DMS79 (cell line): ENCODE data around the gene MALRD1.

Source experiments
- DNase-seq: peaks from one replicate; lab custom pipeline; 2025; lab: John Stamatoyannopoulos, UW

The MALRD1 gene

GRCh38 chr10:19226025-19226424 is 177.4 kb downstream of the MALRD1 start:
- DNase-seq = no peak

GRCh38 chr10:19231034-19231433 is 182.4 kb downstream of the MALRD1 start:
- DNase-seq = no peak

- no peak for DNase-seq
Measured at GRCh38 chr10:19245889-19246752, 197.5 kb downstream of the MALRD1 start.

- DNase-seq = no peak
Measured at GRCh38 chr10:19247843-19248242, 199.2 kb downstream of the MALRD1 start.

- no peak for DNase-seq
Measured at GRCh38 chr10:19250546-19250945, 201.9 kb downstream of the MALRD1 start.

- no peak for DNase-seq
Measured at GRCh38 chr10:19252531-19252930, 203.9 kb downstream of the MALRD1 start.

- no peak for DNase-seq
Measured at GRCh38 chr10:19256331-19256730, 207.7 kb downstream of the MALRD1 start.

- no peak for DNase-seq
Measured at GRCh38 chr10:19263262-19263661, 214.7 kb downstream of the MALRD1 start.

- no peak for DNase-seq
Measured at GRCh38 chr10:19283285-19283684, 234.7 kb downstream of the MALRD1 start.

- DNase-seq = no peak
Measured at GRCh38 chr10:19283786-19284185, 235.2 kb downstream of the MALRD1 start.

GRCh38 chr10:19290770-19291169 is 242.2 kb downstream of the MALRD1 start:
- no peak for DNase-seq

GRCh38 chr10:19294233-19294632 is 245.6 kb downstream of the MALRD1 start:
- no peak for DNase-seq

- no peak for DNase-seq
Measured at GRCh38 chr10:19299645-19300044, 251.0 kb downstream of the MALRD1 start.

GRCh38 chr10:19302117-19302516 is 253.5 kb downstream of the MALRD1 start:
- no peak for DNase-seq

- DNase-seq = no peak
Measured at GRCh38 chr10:19310066-19310465, 261.5 kb downstream of the MALRD1 start.

GRCh38 chr10:19316204-19316870 is 267.7 kb downstream of the MALRD1 start:
- no peak for DNase-seq

- no peak for DNase-seq
Measured at GRCh38 chr10:19317952-19318351, 269.4 kb downstream of the MALRD1 start.

- DNase-seq = no peak
Measured at GRCh38 chr10:19325581-19325980, 277.0 kb downstream of the MALRD1 start.

- no peak for DNase-seq
Measured at GRCh38 chr10:19328582-19328981, 280.0 kb downstream of the MALRD1 start.

- DNase-seq = no peak
Measured at GRCh38 chr10:19329475-19329874, 280.9 kb downstream of the MALRD1 start.

- no peak for DNase-seq
Measured at GRCh38 chr10:19332304-19332703, 283.7 kb downstream of the MALRD1 start.

GRCh38 chr10:19333631-19334030 is 285.0 kb downstream of the MALRD1 start:
- no peak for DNase-seq

- no peak for DNase-seq
Measured at GRCh38 chr10:19347621-19348020, 299.0 kb downstream of the MALRD1 start.
